ENCODE data around the gene FXYD2. TPM values are rescaled to one million over a fixed set of nuclear protein-coding genes. Genes with fewer than 3 reads are reported as not detected.
A peak's percentile ranks its signal among the peaks of the same experiment; 100 is the strongest.

FXYD2 gene
- total and polyA plus RNA-seq, 5 experiments from 2014 or later: 11.9 to 61.6 (median 14.4) TPM

DNA sequence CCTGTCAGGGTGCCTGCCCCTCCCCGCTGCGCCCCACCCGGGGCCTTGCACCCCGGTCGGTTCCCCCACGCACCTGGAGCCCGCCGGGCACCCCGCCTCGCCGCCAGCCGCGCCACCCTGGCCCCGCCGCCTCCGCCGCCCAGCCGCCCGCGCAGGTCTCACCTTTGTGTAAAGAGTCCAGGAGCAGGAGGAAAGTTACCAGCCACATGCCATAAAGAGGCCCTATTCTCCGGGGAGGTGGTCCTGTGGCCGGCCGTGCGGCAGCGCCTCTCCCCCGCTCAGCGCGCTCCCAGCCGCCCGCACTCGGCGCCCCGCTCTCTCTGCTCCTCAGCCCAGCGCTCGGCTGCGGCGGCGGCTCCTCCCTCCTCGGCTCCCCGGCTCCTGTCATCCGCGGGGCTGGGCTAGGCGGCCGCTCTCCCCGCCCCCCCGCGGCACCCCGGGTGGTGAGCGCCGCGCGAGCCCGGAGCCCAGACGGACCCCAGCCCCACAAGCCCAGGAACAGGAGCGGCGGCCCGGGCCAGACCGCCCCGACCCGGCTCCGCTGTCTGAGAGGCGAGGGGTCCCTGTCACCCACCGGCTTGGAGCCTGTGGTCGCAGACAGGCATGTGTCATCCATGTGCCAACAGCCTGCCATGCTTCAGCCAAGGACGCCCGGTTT lies 27.5 kb downstream of the FXYD2 start, which contains the start of gene DSCAML1:
DSCAML1 (minus strand) TSS at position 345 of the 658 bp plus-strand sequence; CDS start at position 208, 137 bp downstream.
- Mint-ChIP-seq H3K4me1 (peaks cover 7 to 26% (median 22%) of the 10 kb centered on the region in 4 donors), H3K27ac (peak within 1 kb of the TSS in 2 of 10 donors; percentile 4 to 40), H3K36me3 (peaks cover 0 to 2% (median 0%) of the 10 kb centered on the region in 3 donors), H3K9me3 (no peaks in the 10 kb centered on the region), H3K27me3 (peaks cover 22 to 59% (median 43%) of the 10 kb centered on the region in 5 donors), H3K4me3 (peak within 1 kb of the TSS; percentile 54 to 81 (median 77))
- DNase-seq: peak in 7 of 10 donors; percentile 25 to 72 (median 44)
- POLR2A ChIA-PET: interaction anchor here (1.3 kb wide), 1 partner anchor 12 kb away, joined by 4 read pairs; no protein-coding TSS in a partner anchor
- ATAC-seq: peak; percentile 91 to 97

DNA sequence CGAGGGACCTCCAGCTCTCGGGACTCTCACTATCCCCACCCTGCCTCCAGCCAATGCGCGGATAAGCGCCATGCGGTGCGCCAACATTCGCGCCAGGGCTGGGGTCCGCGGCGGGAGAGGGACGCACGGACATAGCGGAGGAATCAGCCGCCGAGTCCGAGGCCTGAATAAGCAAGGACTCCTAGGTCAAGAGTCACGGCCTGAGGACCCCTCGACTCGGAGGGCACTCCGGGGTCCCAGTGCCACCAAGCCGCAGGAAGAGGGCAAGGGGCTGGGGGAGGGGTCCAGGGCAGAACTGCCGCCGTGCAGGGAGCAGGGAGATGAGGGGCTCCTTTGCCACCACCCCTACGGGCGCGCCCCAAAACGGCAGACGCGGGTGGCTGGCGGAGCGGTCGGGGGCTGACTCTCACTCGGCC lies 28.1 kb downstream of the FXYD2 start:
- Mint-ChIP-seq H3K27me3 (peaks cover 22 to 63% (median 46%) of the 10 kb centered on the region in 5 donors), H3K27ac (no peak overlapping the region), H3K4me3 (peak overlapping the region in 8 of 10 donors; percentile 4 to 77 (median 68)), H3K9me3 (no peaks in the 10 kb centered on the region), H3K4me1 (peaks cover 7 to 26% (median 22%) of the 10 kb centered on the region in 4 donors), H3K36me3 (peaks cover 0 to 2% (median 0%) of the 10 kb centered on the region in 3 donors)
- peak in 1 of 10 donors; percentile 24 for DNase-seq
- no peak for ATAC-seq
- POLR2A ChIA-PET: no interaction called here

DNA sequence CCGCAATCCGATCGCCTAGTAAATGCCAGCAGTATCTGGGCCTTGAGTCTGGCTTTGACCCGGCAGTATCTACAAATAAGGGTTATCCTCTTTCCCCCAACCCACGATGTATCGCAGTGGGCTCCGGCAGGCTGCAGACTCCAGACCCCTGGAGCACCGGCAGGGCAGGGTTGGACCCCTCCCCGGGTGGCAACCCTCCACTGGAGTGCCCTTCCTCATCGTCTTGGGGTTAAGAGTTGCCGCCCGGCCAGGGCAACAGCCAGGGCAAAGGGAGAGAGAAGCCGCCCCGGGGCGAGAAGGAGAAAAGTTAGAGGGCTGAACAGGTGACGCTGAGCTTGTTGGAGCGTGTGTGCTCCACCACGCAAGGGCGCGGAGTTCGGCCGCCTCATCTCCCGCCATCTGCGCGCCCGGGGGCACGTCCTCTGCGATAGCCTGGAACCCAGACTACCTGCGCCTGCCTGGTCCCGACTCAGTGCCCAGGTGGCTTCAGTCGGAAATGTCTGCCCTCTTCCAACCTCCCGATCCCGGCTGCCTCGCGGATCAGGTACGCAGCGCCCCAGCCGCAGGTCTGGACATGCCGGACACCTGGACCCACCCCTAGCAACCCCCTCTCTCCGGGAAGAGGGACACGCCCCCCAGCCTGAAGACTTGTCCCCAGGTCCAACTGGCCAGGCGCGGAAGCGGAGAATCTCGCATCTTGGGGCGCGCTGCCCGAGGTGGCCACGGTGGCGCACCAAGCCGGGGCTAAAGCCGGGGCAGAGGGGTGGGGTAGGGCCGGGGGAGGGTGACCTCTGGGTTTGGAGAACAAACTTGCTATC lies 28.7 kb downstream of the FXYD2 start:
- H3K27me3 Mint-ChIP-seq: peaks cover 23 to 68% (median 48%) of the 10 kb centered on the region in 5 donors
- ATAC-seq (peak; percentile 18 to 21), DNase-seq (peak in 1 of 10 donors; percentile 15)
- H3K27ac Mint-ChIP-seq: peak overlapping the region in 1 of 10 donors; percentile 28
- H3K4me1 Mint-ChIP-seq: peaks cover 7 to 26% (median 22%) of the 10 kb centered on the region in 4 donors
- POLR2A ChIA-PET: no interaction called here
- H3K36me3 Mint-ChIP-seq: peaks cover 0 to 2% (median 0%) of the 10 kb centered on the region in 3 donors
- H3K9me3 Mint-ChIP-seq: no peaks in the 10 kb centered on the region
- peak overlapping the region; percentile 42 to 77 (median 68) for H3K4me3 Mint-ChIP-seq

DNA sequence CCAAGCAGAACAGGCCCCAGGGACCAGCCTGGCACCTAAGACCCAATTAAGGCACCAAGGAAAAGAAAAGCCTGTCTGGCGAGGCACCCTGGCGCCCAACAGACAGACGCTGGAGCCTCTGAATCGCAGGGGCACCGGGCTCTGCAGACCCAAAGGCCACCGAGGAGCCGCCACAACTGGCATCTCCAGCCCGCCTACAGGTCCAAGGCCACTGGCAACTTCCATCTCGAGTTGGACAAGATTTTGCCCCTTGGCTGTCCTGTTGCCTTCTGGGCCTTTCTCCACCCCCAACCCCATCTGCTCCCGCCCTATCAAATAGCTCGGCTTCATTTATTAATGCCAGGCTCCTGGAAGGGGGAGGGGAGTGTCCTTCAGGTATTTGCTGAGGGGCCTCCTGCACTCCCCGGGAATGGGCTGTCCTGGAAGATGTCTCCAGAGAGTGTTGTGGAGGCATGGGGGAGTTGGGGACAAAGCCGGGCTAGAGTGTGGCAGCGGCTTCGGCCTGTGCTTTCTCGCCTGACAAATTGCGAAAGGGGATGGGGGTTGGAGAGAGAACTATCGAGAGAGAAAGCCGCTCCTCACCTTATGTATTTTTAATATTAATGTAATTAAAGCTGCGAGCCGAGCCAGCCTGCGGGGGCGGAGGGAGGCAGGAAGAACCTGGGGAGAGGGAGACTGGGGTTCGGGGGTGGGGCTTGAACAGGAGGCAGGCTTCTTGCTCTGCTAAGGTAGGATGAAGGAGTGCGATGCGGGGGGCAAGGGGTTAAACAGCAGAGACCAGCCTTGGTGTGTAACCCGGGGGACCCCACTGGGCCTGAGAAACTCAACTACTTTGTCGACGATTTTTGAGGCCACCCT lies 29.5 kb downstream of the FXYD2 start:
- no peak for ATAC-seq

DNA sequence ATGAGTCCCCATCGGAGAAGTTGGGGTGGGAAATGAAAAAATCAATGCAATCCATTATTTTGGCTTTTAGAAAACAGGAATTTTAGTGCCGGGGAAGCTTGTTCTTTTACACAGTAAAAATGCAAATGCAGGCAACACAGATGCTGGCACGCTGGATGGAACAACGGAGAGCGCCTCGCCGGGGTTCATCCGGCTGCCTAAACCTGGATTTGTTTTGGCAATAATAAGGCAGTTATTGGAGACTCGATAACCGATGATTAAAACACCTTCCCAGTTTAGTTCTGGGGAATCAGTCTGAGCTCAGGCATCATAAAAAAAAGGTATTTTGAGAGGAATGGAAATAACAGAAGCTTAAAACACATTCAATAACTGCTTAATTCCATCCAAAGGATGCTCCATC lies 30.4 kb downstream of the FXYD2 start:
- no peak overlapping the region for H3K27ac Mint-ChIP-seq
- peaks cover 7 to 26% (median 22%) of the 10 kb centered on the region in 4 donors for H3K4me1 Mint-ChIP-seq
- DNase-seq (no peak), ATAC-seq (no peak)
- POLR2A ChIA-PET: no interaction called here
- H3K27me3 Mint-ChIP-seq: peaks cover 24 to 80% (median 49%) of the 10 kb centered on the region in 5 donors
- H3K36me3 Mint-ChIP-seq: peaks cover 0 to 2% (median 0%) of the 10 kb centered on the region in 3 donors
- H3K9me3 Mint-ChIP-seq: no peaks in the 10 kb centered on the region
- peak overlapping the region in 1 of 10 donors; percentile 33 for H3K4me3 Mint-ChIP-seq

More for the DNA sequence above, 29.5 kb downstream of the FXYD2 start:
- Mint-ChIP-seq H3K27ac (peak overlapping the region in 1 of 10 donors; percentile 28), H3K36me3 (peaks cover 0 to 2% (median 0%) of the 10 kb centered on the region in 3 donors), H3K4me1 (peaks cover 7 to 26% (median 22%) of the 10 kb centered on the region in 4 donors), H3K4me3 (peak overlapping the region in 8 of 10 donors; percentile 48 to 77 (median 70)), H3K27me3 (peaks cover 24 to 75% (median 50%) of the 10 kb centered on the region in 5 donors), H3K9me3 (no peaks in the 10 kb centered on the region)
- POLR2A ChIA-PET: no interaction called here
- peak in 1 of 10 donors; percentile 40 for DNase-seq

DNA sequence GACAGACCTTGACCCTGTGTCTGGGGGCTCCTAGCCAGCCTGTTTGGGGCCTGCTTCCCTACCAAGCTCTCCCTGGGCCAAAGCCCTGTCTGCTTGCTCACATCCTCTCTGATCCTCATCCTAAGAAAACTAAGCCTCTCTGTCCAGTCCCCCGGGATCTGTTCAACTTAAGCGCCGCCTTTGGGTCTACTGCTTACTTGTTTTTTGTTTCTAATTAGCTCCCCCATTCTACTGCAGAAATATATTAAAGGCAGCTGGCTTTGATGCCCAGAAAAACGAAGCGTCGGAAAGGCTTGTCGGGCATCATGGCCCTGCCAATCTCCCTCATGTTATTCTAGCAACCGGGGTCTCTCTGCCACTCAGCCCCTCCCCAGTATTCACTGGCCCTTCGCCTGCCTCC lies 31.0 kb downstream of the FXYD2 start:
- Mint-ChIP-seq H3K4me1 (peaks cover 7 to 26% (median 22%) of the 10 kb centered on the region in 4 donors), H3K4me3 (no peak overlapping the region), H3K27me3 (peaks cover 26 to 83% (median 49%) of the 10 kb centered on the region in 5 donors), H3K27ac (no peak overlapping the region), H3K9me3 (no peaks in the 10 kb centered on the region), H3K36me3 (peaks cover 0 to 2% (median 0%) of the 10 kb centered on the region in 3 donors)
- ATAC-seq: no peak
- POLR2A ChIA-PET: no interaction called here
- no peak for DNase-seq

DNA sequence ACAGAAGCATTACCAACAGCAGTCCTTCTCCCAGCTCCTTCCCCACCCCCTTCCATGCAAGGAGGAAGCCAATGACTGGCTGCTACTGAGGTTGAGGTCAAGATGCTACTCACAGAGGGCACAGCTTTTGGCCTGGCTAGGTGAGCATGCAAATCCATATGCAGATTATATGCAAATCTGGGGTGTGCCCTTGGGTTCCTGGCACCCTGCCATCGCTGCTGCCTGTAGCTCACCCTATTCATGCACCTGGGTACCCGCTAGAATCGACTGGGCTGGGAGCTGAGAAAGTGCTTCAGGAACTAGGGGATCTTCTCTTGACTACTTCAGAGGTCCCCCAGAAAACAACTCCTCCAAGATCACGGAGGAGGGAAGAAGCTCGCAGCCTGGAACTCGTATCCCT lies 31.6 kb downstream of the FXYD2 start:
- H3K36me3 Mint-ChIP-seq: peaks cover 0 to 2% (median 0%) of the 10 kb centered on the region in 3 donors
- H3K4me3 Mint-ChIP-seq: no peak overlapping the region
- H3K4me1 Mint-ChIP-seq: peaks cover 7 to 26% (median 22%) of the 10 kb centered on the region in 4 donors
- DNase-seq (no peak), ATAC-seq (no peak)
- POLR2A ChIA-PET: no interaction called here
- peaks cover 26 to 81% (median 51%) of the 10 kb centered on the region in 5 donors for H3K27me3 Mint-ChIP-seq
- H3K27ac Mint-ChIP-seq: peak overlapping the region in 2 of 10 donors; percentile 27 to 67
- H3K9me3 Mint-ChIP-seq: no peaks in the 10 kb centered on the region

DNA sequence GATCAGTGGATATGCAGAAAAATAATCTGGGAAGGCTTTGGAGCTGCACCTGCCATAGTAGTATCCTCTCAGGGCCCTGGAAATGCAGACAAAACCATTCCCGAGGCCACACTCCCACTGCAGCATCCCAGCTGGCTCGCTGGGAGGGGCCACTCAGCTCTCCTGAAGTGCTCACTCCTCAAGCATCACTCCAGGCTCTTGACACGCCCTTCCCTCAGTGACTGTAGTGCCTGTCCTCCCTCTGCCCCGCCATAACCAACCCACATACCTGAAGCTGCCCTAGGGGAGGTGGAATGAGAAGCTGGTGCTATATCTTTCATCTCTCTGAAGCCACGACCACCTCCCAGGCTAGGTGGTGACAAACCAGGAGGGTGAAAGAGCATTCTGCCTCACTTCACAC lies 32.3 kb downstream of the FXYD2 start:
- Mint-ChIP-seq H3K27ac (peak overlapping the region in 1 of 10 donors; percentile 27), H3K4me3 (no peak overlapping the region), H3K9me3 (no peaks in the 10 kb centered on the region), H3K27me3 (peaks cover 23 to 75% (median 50%) of the 10 kb centered on the region in 5 donors), H3K4me1 (peaks cover 7 to 20% (median 16%) of the 10 kb centered on the region in 4 donors), H3K36me3 (no peaks in the 10 kb centered on the region)
- ATAC-seq (no peak), DNase-seq (no peak)
- POLR2A ChIA-PET: no interaction called here

DNA sequence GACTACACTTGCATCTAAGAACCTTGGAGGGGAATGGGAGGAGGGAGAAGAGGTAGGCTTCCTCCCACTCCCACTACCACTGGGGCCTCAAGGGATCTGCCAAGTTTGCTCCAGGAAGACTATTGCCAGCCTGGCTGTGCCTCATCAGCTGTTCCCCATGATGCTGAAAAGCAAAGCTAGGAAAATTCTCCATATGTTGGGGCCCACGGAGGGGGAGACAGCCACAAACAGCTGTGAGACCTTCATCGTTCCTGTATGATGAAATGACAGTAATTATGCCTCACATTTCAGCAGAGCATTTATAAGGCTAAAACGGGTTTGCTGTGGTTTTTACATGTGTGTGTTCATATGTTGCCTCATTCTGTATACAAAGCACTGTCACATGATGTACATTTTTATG lies 34.3 kb downstream of the FXYD2 start:
- no peaks in the 10 kb centered on the region for H3K36me3 Mint-ChIP-seq
- no peaks in the 10 kb centered on the region for H3K9me3 Mint-ChIP-seq
- ATAC-seq (no peak), DNase-seq (no peak)
- peaks cover 23 to 80% (median 58%) of the 10 kb centered on the region in 5 donors for H3K27me3 Mint-ChIP-seq
- no peak overlapping the region for H3K27ac Mint-ChIP-seq
- POLR2A ChIA-PET: no interaction called here
- no peak overlapping the region for H3K4me3 Mint-ChIP-seq
- peaks cover 2 to 8% (median 5%) of the 10 kb centered on the region in 4 donors for H3K4me1 Mint-ChIP-seq

DNA sequence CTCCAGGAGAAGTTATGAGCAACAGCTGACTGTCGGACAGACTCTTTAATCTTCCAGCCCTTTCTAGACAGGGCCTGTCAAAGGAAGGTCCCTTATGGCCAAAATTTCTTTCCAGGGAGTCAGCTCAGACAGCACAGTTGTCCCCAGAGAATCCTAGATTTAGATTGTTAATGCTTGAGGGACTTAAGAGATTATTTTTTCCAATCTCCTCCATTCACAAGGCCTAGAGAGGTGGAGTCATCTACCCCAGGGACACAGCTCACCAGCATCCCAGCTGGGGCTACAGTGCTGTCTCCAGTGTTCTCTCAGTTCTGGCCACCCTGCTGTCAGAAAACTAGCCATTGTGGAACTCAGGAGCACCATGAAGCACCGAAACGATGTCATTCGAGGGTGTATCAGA lies 35.3 kb downstream of the FXYD2 start:
- Mint-ChIP-seq H3K27ac (no peak overlapping the region), H3K36me3 (no peaks in the 10 kb centered on the region), H3K4me1 (peaks cover 0 to under 1% (median 0%) of the 10 kb centered on the region in 4 donors), H3K27me3 (peaks cover 20 to 78% (median 54%) of the 10 kb centered on the region in 5 donors), H3K9me3 (no peaks in the 10 kb centered on the region), H3K4me3 (no peak overlapping the region)
- DNase-seq (no peak), ATAC-seq (no peak)
- POLR2A ChIA-PET: no interaction called here

DNA sequence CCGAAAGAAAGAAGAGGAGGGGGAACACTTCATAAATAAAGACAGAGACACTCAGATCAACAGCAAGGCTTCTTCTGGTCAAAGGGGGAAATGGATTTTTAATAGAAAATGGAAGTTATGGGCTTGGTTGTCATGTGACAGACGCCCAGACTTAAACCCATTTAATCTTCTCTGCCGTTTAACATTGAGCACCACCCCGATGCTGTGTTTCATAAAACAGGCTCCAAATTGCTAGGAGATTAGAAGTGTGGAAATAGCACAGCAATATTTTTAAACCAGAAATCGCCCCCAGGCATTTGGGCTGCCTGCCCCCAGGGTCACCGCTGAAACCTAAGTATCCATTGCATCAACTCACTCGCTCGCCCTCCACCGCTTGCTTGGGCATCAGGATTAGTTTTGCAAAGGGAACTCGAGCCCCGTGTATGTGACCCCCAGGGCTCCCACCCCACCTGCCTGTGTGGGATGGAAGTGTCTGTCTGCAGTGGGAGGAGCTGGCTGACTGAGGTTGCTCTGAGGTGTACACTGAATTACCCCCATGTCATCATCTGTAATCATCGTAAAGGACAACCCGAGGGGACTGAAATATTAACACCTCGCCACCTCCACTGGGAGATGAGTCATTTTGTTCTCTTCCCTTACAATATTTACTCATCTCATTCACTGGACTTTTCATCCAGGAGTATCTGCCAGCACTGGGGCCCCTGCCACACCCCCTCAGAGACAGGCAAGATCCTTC lies 38.2 kb downstream of the FXYD2 start:
- no peaks in the 10 kb centered on the region for H3K36me3 Mint-ChIP-seq
- DNase-seq: no peak
- no peak overlapping the region for H3K27ac Mint-ChIP-seq
- peaks cover 7 to 69% (median 31%) of the 10 kb centered on the region in 5 donors for H3K27me3 Mint-ChIP-seq
- H3K9me3 Mint-ChIP-seq: no peaks in the 10 kb centered on the region
- POLR2A ChIA-PET: no interaction called here
- H3K4me1 Mint-ChIP-seq: no peaks in the 10 kb centered on the region
- no peak overlapping the region for H3K4me3 Mint-ChIP-seq
- ATAC-seq: no peak
